ENCODE measurements around the gene UBE2QL1. TPM values are rescaled to one million over a fixed set of nuclear protein-coding genes. Genes with fewer than 3 reads are reported as not detected.

Gene UBE2QL1
- total RNA-seq, 1 donor from 2014 or later, result not detected

GRCh38 chr5:6430418-6431028, 18.1 kb upstream of the UBE2QL1 start:
- Mint-ChIP-seq H3K27me3 (ENCODE audit: unreplicated experiment) (peaks cover 11% of the 10 kb centered on the region), H3K27ac (ENCODE audit: unreplicated experiment) (no peak overlapping the region), H3K9me3 (ENCODE audit: unreplicated experiment) (no peaks in the 10 kb centered on the region), H3K4me1 (ENCODE audit: unreplicated experiment) (no peaks in the 10 kb centered on the region), H3K36me3 (ENCODE audit: unreplicated experiment) (no peaks in the 10 kb centered on the region), H3K4me3 (ENCODE audit: unreplicated experiment) (no peak overlapping the region)
- DNase-seq (ENCODE audit: extremely low spot score, unreplicated experiment), result no peak
- no peak for TF ChIP-seq CTCF (IDR thresholded peaks at IDR 0.05)

- Mint-ChIP-seq H3K36me3 (ENCODE audit: unreplicated experiment) (no peaks in the 10 kb centered on the region), H3K9me3 (ENCODE audit: unreplicated experiment) (no peaks in the 10 kb centered on the region), H3K4me1 (ENCODE audit: unreplicated experiment) (no peaks in the 10 kb centered on the region), H3K27me3 (ENCODE audit: unreplicated experiment) (peaks cover 11% of the 10 kb centered on the region), H3K4me3 (ENCODE audit: unreplicated experiment) (no peak overlapping the region), H3K27ac (ENCODE audit: unreplicated experiment) (no peak overlapping the region)
- no peak for DNase-seq (ENCODE audit: extremely low spot score, unreplicated experiment)
- no peak for TF ChIP-seq CTCF (IDR thresholded peaks at IDR 0.05)
Observed at GRCh38 chr5:6431214-6432195, 17.2 kb upstream of the UBE2QL1 start.

- no peaks in the 10 kb centered on the region for H3K4me1 Mint-ChIP-seq (ENCODE audit: unreplicated experiment)
Observed at GRCh38 chr5:6432206-6432605, 16.5 kb upstream of the UBE2QL1 start.

GRCh38 chr5:6434731-6435130, 13.9 kb upstream of the UBE2QL1 start:
- no peak for DNase-seq (ENCODE audit: extremely low spot score, unreplicated experiment)
- peaks cover 11% of the 10 kb centered on the region for H3K27me3 Mint-ChIP-seq (ENCODE audit: unreplicated experiment)
- TF ChIP-seq CTCF (IDR thresholded peaks at IDR 0.05), result no peak
- H3K4me1 Mint-ChIP-seq (ENCODE audit: unreplicated experiment), result no peaks in the 10 kb centered on the region
- H3K27ac Mint-ChIP-seq (ENCODE audit: unreplicated experiment), result no peak overlapping the region
- no peak overlapping the region for H3K4me3 Mint-ChIP-seq (ENCODE audit: unreplicated experiment)
- no peaks in the 10 kb centered on the region for H3K36me3 Mint-ChIP-seq (ENCODE audit: unreplicated experiment)
- no peaks in the 10 kb centered on the region for H3K9me3 Mint-ChIP-seq (ENCODE audit: unreplicated experiment)

More at GRCh38 chr5:6432206-6432605, 16.5 kb upstream of the UBE2QL1 start:
- Mint-ChIP-seq H3K4me3 (ENCODE audit: unreplicated experiment) (no peak overlapping the region), H3K36me3 (ENCODE audit: unreplicated experiment) (no peaks in the 10 kb centered on the region), H3K27ac (ENCODE audit: unreplicated experiment) (no peak overlapping the region), H3K9me3 (ENCODE audit: unreplicated experiment) (no peaks in the 10 kb centered on the region), H3K27me3 (ENCODE audit: unreplicated experiment) (peaks cover 11% of the 10 kb centered on the region)
- DNase-seq (ENCODE audit: extremely low spot score, unreplicated experiment), result no peak
- no peak for TF ChIP-seq CTCF (IDR thresholded peaks at IDR 0.05)

- Mint-ChIP-seq H3K27me3 (ENCODE audit: unreplicated experiment) (peaks cover 11% of the 10 kb centered on the region), H3K4me1 (ENCODE audit: unreplicated experiment) (no peaks in the 10 kb centered on the region)
Observed at GRCh38 chr5:6435356-6435755, 13.3 kb upstream of the UBE2QL1 start.

More at GRCh38 chr5:6435356-6435755, 13.3 kb upstream of the UBE2QL1 start:
- TF ChIP-seq CTCF (IDR thresholded peaks at IDR 0.05), result no peak
- Mint-ChIP-seq H3K36me3 (ENCODE audit: unreplicated experiment) (no peaks in the 10 kb centered on the region), H3K4me3 (ENCODE audit: unreplicated experiment) (no peak overlapping the region), H3K27ac (ENCODE audit: unreplicated experiment) (no peak overlapping the region), H3K9me3 (ENCODE audit: unreplicated experiment) (no peaks in the 10 kb centered on the region)
- no peak for DNase-seq (ENCODE audit: extremely low spot score, unreplicated experiment)
